PFSK-1 (cell line): ENCODE measurements around the gene IL10. TPM values are rescaled to one million over a fixed set of nuclear protein-coding genes. Genes with fewer than 3 reads are reported as not detected.
A peak's percentile ranks its signal among the peaks of the same experiment; 100 is the strongest.

ENCODE experiments used
- FOXP2 ChIP-seq: optimal IDR thresholded peaks from 2 replicates; pipeline ENCODE3; 2011; ENCODE audit warnings: borderline replicate concordance, control low read depth, inconsistent platforms; ENCODE audit not compliant: insufficient read depth; ENCODE audit errors: extremely low read length, extremely low read depth
- POLR2AphosphoS5 ChIP-seq: IDR thresholded peaks from 2 replicates; pipeline ENCODE4 v1.6.1; 2012; ENCODE audit warnings: low read depth, mild to moderate bottlenecking, control low read depth, low read length, moderate library complexity
- SIN3A ChIP-seq: IDR thresholded peaks from 2 replicates; pipeline ENCODE4 v1.6.1; 2012; ENCODE audit warnings: mild to moderate bottlenecking, low read length, moderate library complexity, borderline replicate concordance; ENCODE audit not compliant: insufficient read depth
- TAF1 ChIP-seq: IDR thresholded peaks from 2 replicates; pipeline ENCODE4 v1.6.1; 2012; ENCODE audit warnings: low read length, control low read depth, borderline replicate concordance; ENCODE audit not compliant: insufficient read depth
- polyA plus RNA-seq: library from polyadenylated mRNA; unstranded; fragments of >200 nt; gene quantifications from one replicate; pipeline ENCODE4 v1.2.1, GENCODE V29; 2012; ENCODE audit warnings: low read depth, missing spikeins; ENCODE audit not compliant: insufficient read length
- TF ChIP-seq, protein P1 (sequence below), 2 experiments: IDR thresholded peaks; 2 replicates each; pipeline versions ENCODE4 v1.6.1 to v1.8.0; 2011 to 2012; ENCODE audit warnings: low read depth in 2 of 2, low read length in 2 of 2, control low read depth in 1 of 2, inconsistent platforms in 1 of 2, mild to moderate bottlenecking in 1 of 2, moderate library complexity in 1 of 2; ENCODE audit not compliant: insufficient read depth in 1 of 2

The IL10 gene
- not detected for polyA plus RNA-seq

DNA sequence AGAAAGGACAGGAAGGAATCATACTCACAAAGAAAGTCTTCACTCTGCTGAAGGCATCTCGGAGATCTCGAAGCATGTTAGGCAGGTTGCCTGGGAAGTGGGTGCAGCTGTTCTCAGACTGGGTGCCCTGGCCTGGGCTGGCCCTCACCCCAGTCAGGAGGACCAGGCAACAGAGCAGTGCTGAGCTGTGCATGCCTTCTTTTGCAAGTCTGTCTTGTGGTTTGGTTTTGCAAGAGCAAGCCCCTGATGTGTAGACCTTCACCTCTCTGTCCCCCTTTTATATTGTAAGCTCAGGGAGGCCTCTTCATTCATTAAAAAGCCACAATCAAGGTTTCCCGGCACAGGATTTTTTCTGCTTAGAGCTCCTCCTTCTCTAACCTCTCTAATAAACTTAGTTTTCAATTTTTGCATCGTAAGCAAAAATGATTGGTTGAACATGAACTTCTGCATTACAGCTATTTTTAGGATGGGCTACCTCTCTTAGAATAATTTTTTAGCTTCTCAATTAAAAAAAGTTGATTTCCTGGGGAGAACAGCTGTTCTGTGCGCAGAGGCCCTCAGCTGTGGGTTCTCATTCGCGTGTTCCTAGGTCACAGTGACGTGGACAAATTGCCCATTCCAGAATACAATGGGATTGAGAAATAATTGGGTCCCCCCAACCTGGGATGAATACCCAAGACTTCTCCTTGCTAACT, at the start of gene IL10:
Gene IL10 (minus strand): TSS at position 252 of the 695 bp plus-strand sequence. CDS start 59 bp downstream, at position 193.
- TF ChIP-seq SIN3A, result no peak

DNA sequence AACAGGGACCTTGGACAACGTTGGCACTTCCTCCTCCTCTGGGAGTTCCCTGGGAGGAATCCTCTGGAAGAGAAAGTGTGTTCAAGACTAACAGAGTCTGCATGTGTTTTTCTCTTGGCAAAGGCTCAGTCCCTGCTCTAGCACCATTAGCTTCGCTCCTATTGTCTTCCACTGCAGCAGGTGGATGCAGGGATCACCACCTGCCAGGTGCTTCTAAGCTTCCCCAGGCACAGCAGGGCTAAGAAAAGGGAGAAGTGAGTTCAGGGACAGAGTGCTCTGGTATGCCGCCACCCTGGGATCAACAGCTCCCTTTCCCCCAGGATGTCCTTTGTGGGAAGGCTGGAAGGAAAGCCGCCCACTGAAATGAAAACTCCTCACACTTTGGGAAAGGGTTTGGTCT, 49.2 kb upstream of the IL10 start:
- TF ChIP-seq POLR2AphosphoS5 (no peak), SIN3A (no peak), TAF1 (no peak), FOXP2 (no peak)
- TF ChIP-seq, protein P1, sequence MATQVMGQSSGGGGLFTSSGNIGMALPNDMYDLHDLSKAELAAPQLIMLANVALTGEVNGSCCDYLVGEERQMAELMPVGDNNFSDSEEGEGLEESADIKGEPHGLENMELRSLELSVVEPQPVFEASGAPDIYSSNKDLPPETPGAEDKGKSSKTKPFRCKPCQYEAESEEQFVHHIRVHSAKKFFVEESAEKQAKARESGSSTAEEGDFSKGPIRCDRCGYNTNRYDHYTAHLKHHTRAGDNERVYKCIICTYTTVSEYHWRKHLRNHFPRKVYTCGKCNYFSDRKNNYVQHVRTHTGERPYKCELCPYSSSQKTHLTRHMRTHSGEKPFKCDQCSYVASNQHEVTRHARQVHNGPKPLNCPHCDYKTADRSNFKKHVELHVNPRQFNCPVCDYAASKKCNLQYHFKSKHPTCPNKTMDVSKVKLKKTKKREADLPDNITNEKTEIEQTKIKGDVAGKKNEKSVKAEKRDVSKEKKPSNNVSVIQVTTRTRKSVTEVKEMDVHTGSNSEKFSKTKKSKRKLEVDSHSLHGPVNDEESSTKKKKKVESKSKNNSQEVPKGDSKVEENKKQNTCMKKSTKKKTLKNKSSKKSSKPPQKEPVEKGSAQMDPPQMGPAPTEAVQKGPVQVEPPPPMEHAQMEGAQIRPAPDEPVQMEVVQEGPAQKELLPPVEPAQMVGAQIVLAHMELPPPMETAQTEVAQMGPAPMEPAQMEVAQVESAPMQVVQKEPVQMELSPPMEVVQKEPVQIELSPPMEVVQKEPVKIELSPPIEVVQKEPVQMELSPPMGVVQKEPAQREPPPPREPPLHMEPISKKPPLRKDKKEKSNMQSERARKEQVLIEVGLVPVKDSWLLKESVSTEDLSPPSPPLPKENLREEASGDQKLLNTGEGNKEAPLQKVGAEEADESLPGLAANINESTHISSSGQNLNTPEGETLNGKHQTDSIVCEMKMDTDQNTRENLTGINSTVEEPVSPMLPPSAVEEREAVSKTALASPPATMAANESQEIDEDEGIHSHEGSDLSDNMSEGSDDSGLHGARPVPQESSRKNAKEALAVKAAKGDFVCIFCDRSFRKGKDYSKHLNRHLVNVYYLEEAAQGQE (IDR thresholded peaks at IDR 0.05; ENCODE audit: insufficient read depth in 1 of 2, low read depth in 2 of 2, low read length in 2 of 2), result no peak

DNA sequence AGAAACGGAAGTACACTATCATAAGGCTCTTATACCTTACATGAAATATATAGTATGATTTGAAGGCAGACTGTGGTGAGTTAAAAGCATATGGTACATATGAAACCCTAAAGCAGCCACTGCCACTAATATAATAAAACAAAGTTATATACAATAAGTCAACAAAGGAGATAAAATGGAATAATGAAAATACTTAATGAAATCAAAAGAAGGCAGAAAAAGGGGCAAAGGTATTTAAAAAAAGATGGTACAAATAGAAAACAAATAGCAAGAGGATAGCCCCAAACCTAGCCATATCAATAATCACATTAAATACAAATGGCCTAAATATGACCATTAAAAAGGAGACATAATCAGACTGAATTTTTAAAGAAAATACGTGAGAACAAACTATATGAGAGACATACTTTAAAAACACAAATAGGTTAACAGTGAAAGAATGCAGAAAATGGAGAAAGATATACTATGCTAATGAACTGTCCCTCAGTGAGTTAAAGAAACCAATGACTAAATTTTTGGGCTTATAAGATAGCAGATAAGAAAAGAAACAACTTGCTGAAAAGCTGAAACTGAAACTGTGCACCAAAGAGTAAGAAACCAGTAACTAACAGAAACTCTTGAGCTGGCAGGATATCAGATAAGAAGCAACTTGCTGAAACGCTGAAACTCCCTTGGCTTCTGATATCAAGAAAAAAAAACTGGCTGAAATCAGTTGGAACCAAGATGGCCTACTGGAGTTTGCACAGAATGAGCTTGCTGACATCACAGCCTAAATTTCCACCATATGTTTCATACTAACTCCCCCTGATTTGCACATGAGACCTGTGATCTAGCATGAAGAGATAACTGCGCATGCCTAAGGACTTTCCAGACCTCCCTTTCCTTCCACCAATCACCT, 44.3 kb upstream of the IL10 start:
- TF ChIP-seq, protein P1 (IDR thresholded peaks at IDR 0.05; ENCODE audit: insufficient read depth in 1 of 2, low read depth in 2 of 2, low read length in 2 of 2), result no peak
- TF ChIP-seq POLR2AphosphoS5 (no peak), FOXP2 (no peak), TAF1 (no peak), SIN3A (no peak)

DNA sequence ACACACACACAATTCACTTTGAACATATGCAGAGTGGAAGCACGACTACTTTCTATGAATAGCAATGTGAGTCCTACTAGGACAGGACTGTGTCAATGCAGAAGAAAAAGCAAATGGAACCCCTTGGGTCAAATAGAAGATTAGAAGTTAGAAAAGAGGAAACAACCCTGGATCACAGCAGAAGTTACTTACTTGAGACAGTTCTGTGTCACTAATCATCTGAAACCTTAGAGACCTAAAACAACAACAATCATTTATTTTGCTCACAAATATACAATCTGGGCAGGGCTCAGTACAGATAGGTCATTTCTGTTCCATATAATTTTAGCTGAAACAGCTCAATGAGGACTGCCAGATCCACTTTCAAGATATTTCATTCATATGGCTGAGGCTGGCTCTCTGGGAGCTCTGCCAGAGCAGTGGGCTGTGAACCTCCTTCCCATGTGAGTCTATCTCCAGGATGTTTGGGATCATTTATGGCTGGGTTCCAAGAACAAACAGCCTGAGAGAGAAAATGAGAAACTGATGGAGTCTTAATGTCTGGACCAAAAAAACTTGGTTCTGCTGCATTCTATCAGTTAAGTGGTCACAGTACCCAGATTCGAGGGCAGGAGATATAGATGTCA, 42.5 kb upstream of the IL10 start:
- TF ChIP-seq, protein P1 (IDR thresholded peaks at IDR 0.05; ENCODE audit: insufficient read depth in 1 of 2, low read depth in 2 of 2, low read length in 2 of 2), result peak in 1 of 2 experiments; percentile 57; a peak in 1 of 4 replicates
- peak; percentile 54; the same call in 1 of the 2 replicates for TF ChIP-seq TAF1
- TF ChIP-seq SIN3A, result no peak

DNA sequence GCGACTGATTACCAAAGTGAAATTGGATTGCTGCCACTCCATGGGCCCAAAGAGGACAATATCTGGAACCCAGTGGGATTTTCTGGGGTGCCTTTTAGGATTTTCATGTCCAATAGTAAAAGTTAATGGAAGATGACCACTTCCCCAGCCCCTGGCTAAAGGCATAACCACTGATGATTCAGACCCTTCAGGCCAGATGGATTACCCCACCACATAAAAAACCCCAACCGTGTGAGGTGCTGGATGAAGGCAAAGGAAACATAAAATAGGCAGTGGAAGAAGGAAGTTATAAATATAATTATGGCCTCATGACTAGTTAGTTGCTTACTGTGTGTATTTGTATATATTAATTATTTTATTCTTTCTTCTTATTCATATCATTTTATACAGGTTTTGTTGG, 40.2 kb upstream of the IL10 start:
- TF ChIP-seq POLR2AphosphoS5 (no peak), FOXP2 (no peak), TAF1 (no peak), SIN3A (no peak)
- TF ChIP-seq, protein P1 (IDR thresholded peaks at IDR 0.05; ENCODE audit: insufficient read depth in 1 of 2, low read depth in 2 of 2, low read length in 2 of 2), result no peak
